ENCODE results near the gene NEK3.
"Not testable (repeated sequence)": the region's sequence is repeated elsewhere in the genome, so short reads cannot be mapped to it uniquely, and the experiment has no call there.

GRCh38 chr13:52102423-52102822 is 57.0 kb downstream of the NEK3 start:
- not testable (repeated sequence) for TF ChIP-seq CTCF (conservative IDR thresholded peaks at IDR 0.05; ENCODE audit: low read length); EZH2phosphoT487 (IDR thresholded peaks at IDR 0.05; ENCODE audit: borderline replicate concordance, low read depth, low read length)
